Measurements from ENCODE around the gene SYNDIG1L.

GRCh38 chr14:74403619-74404417 is 22.2 kb downstream of the SYNDIG1L start:
- TF ChIP-seq CTCF (IDR thresholded peaks at IDR 0.05; ENCODE audit: low read length) (no peak), EZH2 (optimal IDR thresholded peaks at IDR 0.05; ENCODE audit: low read depth, low read length) (no peak)
